Natural killer cell (primary cell): ENCODE measurements around the gene LDB2. TPM values are rescaled to one million over a fixed set of nuclear protein-coding genes. Genes with fewer than 3 reads are reported as not detected.

Source experiments
- ATAC-seq, 3 donors: fragments of 150-1000 bp in 2 of 3; fragments of 200-7000 bp in 1 of 3; cut with Tn5 transposase; 1 replicate in 1 of 3; 2 replicates in 2 of 3; pipeline ENCODE4 v1.10.0; 2021; ENCODE audit warnings: mild to moderate bottlenecking in 2 of 3, moderate library complexity in 2 of 3
- DNase-seq, 2 donors: peaks; one replicate each; pipeline versions ENCODE4 v3.0.0 to v3.0.0-alpha.2; 2013 to 2021; ENCODE audit warnings: mixed read lengths in 1 of 2
- H3K27ac ChIP-seq: one replicate; pipeline ENCODE4 v1.5.1; 2013; ENCODE audit warnings: mild to moderate bottlenecking, low read length
- H3K27me3 ChIP-seq: one replicate; pipeline ENCODE4 v1.6.1; 2013; ENCODE audit warnings: low read length; ENCODE audit not compliant: control insufficient read depth, insufficient read depth
- H3K36me3 ChIP-seq: one replicate; pipeline ENCODE4 v1.6.1; 2013; ENCODE audit warnings: low read length; ENCODE audit not compliant: control insufficient read depth, insufficient read depth
- H3K4me1 ChIP-seq: one replicate; pipeline ENCODE4 v1.6.1; 2013; ENCODE audit warnings: low read length; ENCODE audit not compliant: control insufficient read depth, insufficient read depth
- H3K4me3 ChIP-seq: one replicate; pipeline ENCODE4 v1.5.1; 2013; ENCODE audit warnings: low read length
- H3K9me3 ChIP-seq: one replicate; pipeline ENCODE4 v1.6.1; 2013; ENCODE audit warnings: low read length; ENCODE audit not compliant: control insufficient read depth, insufficient read depth
- H3K27ac Mint-ChIP-seq, 2 donors: one replicate each; pipeline ENCODE4 v1.8.0; 2022; ENCODE audit warnings: mild to moderate bottlenecking in 2 of 2, mixed read lengths in 2 of 2, moderate library complexity in 1 of 2
- H3K27me3 Mint-ChIP-seq, 2 donors: one replicate each; pipeline ENCODE4 v1.8.0; 2022; ENCODE audit warnings: low read depth in 2 of 2, mixed read lengths in 2 of 2
- H3K36me3 Mint-ChIP-seq: one replicate; pipeline ENCODE4 v1.8.0; 2022; ENCODE audit warnings: mixed read lengths
- H3K4me1 Mint-ChIP-seq, 2 donors: one replicate each; pipeline ENCODE4 v1.8.0; 2022; ENCODE audit warnings: mixed read lengths in 2 of 2
- H3K4me3 Mint-ChIP-seq: one replicate; pipeline ENCODE4 v1.8.0; 2022; ENCODE audit warnings: mild to moderate bottlenecking, moderate library complexity, mixed read lengths
- H3K9me3 Mint-ChIP-seq, 2 donors: one replicate each; pipeline ENCODE4 v1.8.0; 2022; ENCODE audit warnings: mixed read lengths in 2 of 2
- WGBS: methylation state at CpG from one replicate; pipeline ENCODE4 v1.1.7; 2013; ENCODE audit warnings: missing lambda C conversion rate; ENCODE audit not compliant: insufficient coverage; 5-methylcytosine and 5-hydroxymethylcytosine counted together
- intact Hi-C: fragments of 100-400 bp; cut with micrococcal nuclease; formaldehyde crosslinking; loops from one replicate; pipeline ENCODE4 v1.14.2; 2022
- total RNA-seq, 4 donors: library from RNA; stranded (reverse); fragments of 120-200 nt in 1 of 4; gene quantifications; one replicate each; pipeline versions ENCODE4 v1.2.3 to v1.2.4, GENCODE V29; 2013 to 2022
- TF ChIP-seq, protein P1 (sequence below): fragments of 200-600 bp; IDR thresholded peaks from one replicate; pipeline ENCODE4 v1.8.0; 2022; ENCODE audit warnings: antibody characterized with exemption

LDB2 gene
- total RNA-seq, 3 donors from 2014 or later (not counting 1 experiment from before 2014, with no cell fraction given) = 8.2 to 14.2 (median 13.6) TPM

DNA sequence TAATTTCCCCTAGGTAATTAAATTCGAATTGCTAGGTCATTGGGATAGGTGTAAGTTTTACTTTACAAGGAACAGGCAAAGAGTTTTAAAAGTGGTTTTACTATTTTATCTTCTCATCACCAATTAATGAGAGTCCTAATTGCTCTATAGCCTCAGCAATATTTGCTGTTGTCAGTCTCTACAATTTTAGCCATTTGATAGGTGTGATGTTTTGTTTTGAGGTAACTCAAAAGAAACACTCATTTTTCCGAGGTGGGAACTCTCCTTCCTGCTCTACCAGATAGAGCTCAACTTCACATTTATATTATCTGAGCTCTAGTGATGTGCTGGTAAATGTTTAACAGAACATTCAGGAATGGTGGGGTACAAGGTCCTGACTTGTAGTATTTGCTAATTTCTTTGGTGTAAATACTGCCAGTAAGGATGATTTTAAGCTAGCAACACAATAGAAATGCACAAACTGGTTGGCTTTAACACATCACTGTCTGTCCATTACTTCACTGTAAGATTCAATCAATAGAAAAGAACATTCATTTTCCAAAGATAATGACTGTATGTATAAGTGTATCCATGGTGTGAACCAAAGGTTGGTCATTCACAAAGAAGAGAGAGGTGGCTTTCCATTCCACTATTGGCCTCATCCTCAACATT is 62.7 kb downstream of the LDB2 start:
- WGBS = no CpG with 5 or more reads among the region's 2 CpGs
- Mint-ChIP-seq H3K9me3 (no peaks in the 10 kb centered on the region), H3K4me3 (no peak overlapping the region), H3K27ac (no peak overlapping the region), H3K4me1 (no peaks in the 10 kb centered on the region), H3K27me3 (peaks cover 0 to 3% of the 10 kb centered on the region in 2 donors), H3K36me3 (no peaks in the 10 kb centered on the region)
- intact Hi-C loops = no loop called here
- Histone ChIP-seq H3K9me3 (no peaks in the 10 kb centered on the region), H3K27ac (no peak overlapping the region), H3K27me3 (no peaks in the 10 kb centered on the region), H3K4me1 (no peaks in the 10 kb centered on the region), H3K36me3 (no peaks in the 10 kb centered on the region), H3K4me3 (no peak overlapping the region)
- ATAC-seq (no peak), DNase-seq (no peak)
- TF ChIP-seq, protein P1, sequence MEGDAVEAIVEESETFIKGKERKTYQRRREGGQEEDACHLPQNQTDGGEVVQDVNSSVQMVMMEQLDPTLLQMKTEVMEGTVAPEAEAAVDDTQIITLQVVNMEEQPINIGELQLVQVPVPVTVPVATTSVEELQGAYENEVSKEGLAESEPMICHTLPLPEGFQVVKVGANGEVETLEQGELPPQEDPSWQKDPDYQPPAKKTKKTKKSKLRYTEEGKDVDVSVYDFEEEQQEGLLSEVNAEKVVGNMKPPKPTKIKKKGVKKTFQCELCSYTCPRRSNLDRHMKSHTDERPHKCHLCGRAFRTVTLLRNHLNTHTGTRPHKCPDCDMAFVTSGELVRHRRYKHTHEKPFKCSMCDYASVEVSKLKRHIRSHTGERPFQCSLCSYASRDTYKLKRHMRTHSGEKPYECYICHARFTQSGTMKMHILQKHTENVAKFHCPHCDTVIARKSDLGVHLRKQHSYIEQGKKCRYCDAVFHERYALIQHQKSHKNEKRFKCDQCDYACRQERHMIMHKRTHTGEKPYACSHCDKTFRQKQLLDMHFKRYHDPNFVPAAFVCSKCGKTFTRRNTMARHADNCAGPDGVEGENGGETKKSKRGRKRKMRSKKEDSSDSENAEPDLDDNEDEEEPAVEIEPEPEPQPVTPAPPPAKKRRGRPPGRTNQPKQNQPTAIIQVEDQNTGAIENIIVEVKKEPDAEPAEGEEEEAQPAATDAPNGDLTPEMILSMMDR = no peak

DNA sequence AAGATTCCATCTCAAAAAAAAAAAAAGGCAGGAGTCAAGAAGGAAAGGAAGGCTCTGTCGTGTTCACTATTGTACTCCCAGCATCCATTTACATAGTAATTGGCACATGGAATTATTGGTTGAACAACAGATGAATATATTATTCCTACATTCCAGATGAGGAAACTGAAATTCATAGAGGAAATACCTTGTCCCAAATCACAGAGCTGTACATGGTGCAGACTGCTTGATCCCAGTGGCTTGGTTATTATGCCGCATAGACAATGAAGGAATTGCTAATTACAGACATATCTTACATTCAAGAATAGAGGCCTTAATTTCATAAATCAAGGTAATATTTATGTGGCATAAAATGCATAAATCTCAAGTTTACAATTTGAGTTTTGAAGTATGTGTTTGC is 63.6 kb downstream of the LDB2 start:
- Histone ChIP-seq H3K9me3 (no peaks in the 10 kb centered on the region), H3K27ac (no peak overlapping the region), H3K4me1 (no peaks in the 10 kb centered on the region), H3K27me3 (no peaks in the 10 kb centered on the region), H3K36me3 (no peaks in the 10 kb centered on the region), H3K4me3 (no peak overlapping the region)
- ATAC-seq (no peak), DNase-seq (no peak)
- Mint-ChIP-seq H3K27me3 (peaks cover 0 to 3% of the 10 kb centered on the region in 2 donors), H3K9me3 (no peaks in the 10 kb centered on the region), H3K36me3 (no peaks in the 10 kb centered on the region), H3K4me3 (no peak overlapping the region), H3K4me1 (no peaks in the 10 kb centered on the region), H3K27ac (no peak overlapping the region)
- intact Hi-C loops = no loop called here
- TF ChIP-seq, protein P1 = no peak
- WGBS = no CpG with 5 or more reads among the region's 2 CpGs

DNA sequence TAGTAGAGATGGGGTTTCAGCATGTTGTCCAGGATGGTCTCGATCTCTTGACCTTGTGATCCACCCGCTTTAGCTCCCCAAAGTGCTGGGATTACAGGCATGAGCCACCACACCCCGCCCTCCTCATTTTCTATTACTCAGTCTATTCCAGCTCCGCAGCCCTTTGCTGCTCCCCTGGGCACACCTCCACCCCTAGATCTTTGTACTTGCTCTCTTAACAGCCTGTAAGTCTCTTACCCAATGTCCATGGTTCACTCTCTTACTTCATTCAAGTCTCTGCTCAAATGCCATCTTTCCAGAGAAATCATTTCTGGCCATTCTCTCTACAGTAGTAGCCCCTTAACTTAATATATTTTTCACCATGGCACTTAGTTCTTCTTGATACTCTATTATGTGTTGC is 64.7 kb downstream of the LDB2 start:
- no peaks in the 10 kb centered on the region for H3K4me1 Mint-ChIP-seq
- 93% methylated on average over 4 of the region's 4 CpGs for WGBS
- no peaks in the 10 kb centered on the region for H3K36me3 Mint-ChIP-seq
- peaks cover 0 to 3% of the 10 kb centered on the region in 2 donors for H3K27me3 Mint-ChIP-seq
- H3K9me3 Mint-ChIP-seq = no peaks in the 10 kb centered on the region
- H3K27ac Mint-ChIP-seq = no peak overlapping the region
- Histone ChIP-seq H3K27ac (no peak overlapping the region), H3K4me1 (no peaks in the 10 kb centered on the region), H3K27me3 (no peaks in the 10 kb centered on the region), H3K36me3 (no peaks in the 10 kb centered on the region), H3K4me3 (no peak overlapping the region), H3K9me3 (no peaks in the 10 kb centered on the region)
- intact Hi-C loops = no loop called here
- no peak overlapping the region for H3K4me3 Mint-ChIP-seq
- ATAC-seq (no peak), DNase-seq (no peak)
- TF ChIP-seq, protein P1 = no peak

DNA sequence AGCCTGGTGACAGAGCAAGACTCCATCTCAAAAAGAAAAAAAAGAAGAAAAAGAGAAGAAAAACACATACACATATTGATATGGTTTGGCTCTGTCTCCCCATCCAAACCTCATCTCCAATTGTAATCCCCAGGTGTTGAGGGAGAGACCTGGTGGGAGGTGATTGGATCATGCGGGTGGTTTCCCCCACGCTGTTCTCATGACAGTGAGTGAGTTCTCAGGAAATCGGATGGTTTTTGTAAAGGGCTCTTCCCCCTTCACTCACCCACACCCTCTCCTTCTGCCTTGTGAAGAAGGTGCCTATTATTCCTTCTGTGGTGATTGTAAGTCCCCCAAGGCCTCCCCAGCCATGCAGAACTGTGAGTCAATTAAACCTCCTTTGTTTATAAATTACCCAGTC is 68.4 kb downstream of the LDB2 start:
- no peak overlapping the region for H3K4me3 ChIP-seq
- ATAC-seq = no peak
- Mint-ChIP-seq H3K27ac (no peak overlapping the region), H3K36me3 (no peaks in the 10 kb centered on the region), H3K4me1 (peaks cover 0 to 5% of the 10 kb centered on the region in 2 donors), H3K4me3 (no peak overlapping the region), H3K27me3 (peaks cover 0 to 3% of the 10 kb centered on the region in 2 donors), H3K9me3 (no peaks in the 10 kb centered on the region)
- intact Hi-C loops = no loop called here
- H3K27ac ChIP-seq = no peak overlapping the region
- no peaks in the 10 kb centered on the region for H3K27me3 ChIP-seq
- DNase-seq = no peak
- no CpG with 5 or more reads among the region's 3 CpGs for WGBS
- TF ChIP-seq, protein P1 = no peak
- no peaks in the 10 kb centered on the region for H3K36me3 ChIP-seq
- no peaks in the 10 kb centered on the region for H3K9me3 ChIP-seq
- H3K4me1 ChIP-seq = no peaks in the 10 kb centered on the region
